Measurements from ENCODE around the gene CDCA5.

Gene CDCA5

DNA sequence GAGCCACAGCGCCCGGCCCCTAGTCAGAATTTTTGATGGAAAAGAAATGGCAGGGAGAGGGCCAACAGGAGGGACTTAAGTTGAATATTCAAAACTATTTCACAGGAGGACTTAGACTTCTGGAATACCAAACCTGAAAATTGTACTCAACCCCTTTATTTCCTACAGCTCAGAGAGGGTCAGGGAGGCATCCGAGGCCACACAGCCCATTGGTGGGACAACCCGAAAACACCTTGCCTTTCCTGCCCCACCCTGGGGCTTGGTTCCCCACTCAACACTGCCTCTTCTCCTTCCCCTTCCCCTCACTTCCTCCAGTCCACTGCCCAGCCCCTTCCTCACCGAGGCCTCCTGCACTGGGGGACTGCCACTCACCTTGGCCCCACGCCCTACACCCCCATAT is 26.8 kb downstream of the CDCA5 start:
- H3K4me2 ChIP-seq (ENCODE audit: insufficient read depth, low read length, poor library complexity, severe bottlenecking), result no peak overlapping the region

DNA sequence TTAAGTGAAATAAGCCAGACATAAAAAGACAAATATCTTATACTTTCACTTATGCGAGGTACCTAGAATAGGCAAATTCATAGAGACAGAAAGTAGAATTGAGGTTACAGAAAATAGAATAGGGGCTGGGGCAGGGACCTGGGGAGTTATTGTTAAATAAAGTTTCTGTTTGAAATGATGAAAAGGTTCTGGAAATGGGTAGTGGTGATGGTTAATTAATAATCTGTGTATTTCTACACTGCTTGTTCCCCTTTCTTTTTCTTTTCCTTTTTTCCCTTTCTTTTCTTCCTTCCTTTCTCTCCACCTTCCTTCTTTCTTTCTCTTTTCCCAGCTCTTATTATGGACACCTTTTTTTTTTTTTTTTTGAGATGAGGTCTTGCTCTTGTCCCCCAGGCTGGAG is 28.3 kb downstream of the CDCA5 start:
- no peak overlapping the region for H3K14ac ChIP-seq (ENCODE audit: low read length)
- no peaks in the 10 kb centered on the region for H3K9me3 ChIP-seq (replicated peaks in 1 of 2; ENCODE audit: control insufficient read depth in 2 of 2, insufficient read depth in 1 of 2, low read depth in 1 of 2, low read length in 2 of 2)
- H3K18ac ChIP-seq (ENCODE audit: low read length), result no peak overlapping the region
- no peaks in the 10 kb centered on the region for H3K4me1 ChIP-seq (ENCODE audit: control insufficient read depth in 2 of 2, insufficient read depth in 1 of 2, low read depth in 1 of 2, low read length in 2 of 2)
- no peak overlapping the region for H2BK15ac ChIP-seq (ENCODE audit: low read length)
- H3K4me2 ChIP-seq (ENCODE audit: insufficient read depth, low read length, poor library complexity, severe bottlenecking), result no peak overlapping the region
- H3K23ac ChIP-seq (ENCODE audit: low read depth, low read length, poor library complexity), result no peak overlapping the region
- H4K8ac ChIP-seq (ENCODE audit: low read depth, low read length), result no peak overlapping the region
- H2BK120ac ChIP-seq (ENCODE audit: low read depth, low read length), result no peak overlapping the region
- no peak overlapping the region for H2BK12ac ChIP-seq (ENCODE audit: low read length)
- H3K9ac ChIP-seq (ENCODE audit: low read depth, low read length, poor library complexity), result no peak overlapping the region
- H3K27me3 ChIP-seq (ENCODE audit: control insufficient read depth in 3 of 3, insufficient read depth in 3 of 3, low read depth in 1 of 3, low read length in 3 of 3), result peaks cover 0 to 22% (median 2%) of the 10 kb centered on the region in 3 experiments
- H2AK5ac ChIP-seq (ENCODE audit: low read depth, low read length), result no peak overlapping the region
- WGBS, 2 donors (ENCODE audit: extremely low coverage in 2 of 2, insufficient read length in 2 of 2, insufficient replicate concordance in 1 of 2), result no CpG with 5 or more reads among the region's 1 CpG
- no peak overlapping the region for H3K4me3 ChIP-seq (ENCODE audit: low read length in 2 of 2)
- no peaks in the 10 kb centered on the region for H3K36me3 ChIP-seq (replicated peaks in 1 of 2; ENCODE audit: control insufficient read depth in 2 of 2, insufficient read depth in 2 of 2, low read length in 2 of 2)
- no peak overlapping the region for H2AFZ ChIP-seq (ENCODE audit: low read length)
- no peak for DNase-seq (ENCODE audit: low spot score)
- H3K79me1 ChIP-seq (ENCODE audit: low read depth, low read length), result peaks cover 3% of the 10 kb centered on the region
- no peak overlapping the region for H4K91ac ChIP-seq (ENCODE audit: low read depth, low read length, poor library complexity)
- H2BK5ac ChIP-seq (ENCODE audit: low read length), result no peak overlapping the region
- no peak overlapping the region for H3K27ac ChIP-seq (replicated peaks; ENCODE audit: low read length)
- H3K4ac ChIP-seq (ENCODE audit: low read length), result no peak overlapping the region

More for the DNA sequence above, 26.8 kb downstream of the CDCA5 start:
- H3K27ac ChIP-seq (replicated peaks; ENCODE audit: low read length), result no peak overlapping the region
- WGBS, 2 donors (ENCODE audit: extremely low coverage in 2 of 2, insufficient read length in 2 of 2, insufficient replicate concordance in 1 of 2), result no CpG with 5 or more reads among the region's 6 CpGs
- no peaks in the 10 kb centered on the region for H3K4me1 ChIP-seq (ENCODE audit: control insufficient read depth in 2 of 2, insufficient read depth in 1 of 2, low read depth in 1 of 2, low read length in 2 of 2)
- DNase-seq (ENCODE audit: low spot score), result no peak
- no peak overlapping the region for H2BK12ac ChIP-seq (ENCODE audit: low read length)
- H3K14ac ChIP-seq (ENCODE audit: low read length), result no peak overlapping the region
- peaks cover 0 to 22% (median 2%) of the 10 kb centered on the region in 3 experiments for H3K27me3 ChIP-seq (ENCODE audit: control insufficient read depth in 3 of 3, insufficient read depth in 3 of 3, low read depth in 1 of 3, low read length in 3 of 3)
- H3K18ac ChIP-seq (ENCODE audit: low read length), result no peak overlapping the region
- H2BK15ac ChIP-seq (ENCODE audit: low read length), result no peak overlapping the region
- H3K79me1 ChIP-seq (ENCODE audit: low read depth, low read length), result peaks cover 3% of the 10 kb centered on the region
- no peak overlapping the region for H3K4me3 ChIP-seq (ENCODE audit: low read length in 2 of 2)
- H2BK120ac ChIP-seq (ENCODE audit: low read depth, low read length), result no peak overlapping the region
- H2BK5ac ChIP-seq (ENCODE audit: low read length), result peak overlapping the region; percentile 66
- no peak overlapping the region for H4K8ac ChIP-seq (ENCODE audit: low read depth, low read length)
- H3K9me3 ChIP-seq (replicated peaks in 1 of 2; ENCODE audit: control insufficient read depth in 2 of 2, insufficient read depth in 1 of 2, low read depth in 1 of 2, low read length in 2 of 2), result no peaks in the 10 kb centered on the region
- H2AK5ac ChIP-seq (ENCODE audit: low read depth, low read length), result peak overlapping the region; percentile 90
- no peak overlapping the region for H4K91ac ChIP-seq (ENCODE audit: low read depth, low read length, poor library complexity)
- H2AFZ ChIP-seq (ENCODE audit: low read length), result no peak overlapping the region
- H3K9ac ChIP-seq (ENCODE audit: low read depth, low read length, poor library complexity), result peak overlapping the region; percentile 77
- H3K36me3 ChIP-seq (replicated peaks in 1 of 2; ENCODE audit: control insufficient read depth in 2 of 2, insufficient read depth in 2 of 2, low read length in 2 of 2), result no peaks in the 10 kb centered on the region
- H3K4ac ChIP-seq (ENCODE audit: low read length), result no peak overlapping the region
- H3K23ac ChIP-seq (ENCODE audit: low read depth, low read length, poor library complexity), result no peak overlapping the region

DNA sequence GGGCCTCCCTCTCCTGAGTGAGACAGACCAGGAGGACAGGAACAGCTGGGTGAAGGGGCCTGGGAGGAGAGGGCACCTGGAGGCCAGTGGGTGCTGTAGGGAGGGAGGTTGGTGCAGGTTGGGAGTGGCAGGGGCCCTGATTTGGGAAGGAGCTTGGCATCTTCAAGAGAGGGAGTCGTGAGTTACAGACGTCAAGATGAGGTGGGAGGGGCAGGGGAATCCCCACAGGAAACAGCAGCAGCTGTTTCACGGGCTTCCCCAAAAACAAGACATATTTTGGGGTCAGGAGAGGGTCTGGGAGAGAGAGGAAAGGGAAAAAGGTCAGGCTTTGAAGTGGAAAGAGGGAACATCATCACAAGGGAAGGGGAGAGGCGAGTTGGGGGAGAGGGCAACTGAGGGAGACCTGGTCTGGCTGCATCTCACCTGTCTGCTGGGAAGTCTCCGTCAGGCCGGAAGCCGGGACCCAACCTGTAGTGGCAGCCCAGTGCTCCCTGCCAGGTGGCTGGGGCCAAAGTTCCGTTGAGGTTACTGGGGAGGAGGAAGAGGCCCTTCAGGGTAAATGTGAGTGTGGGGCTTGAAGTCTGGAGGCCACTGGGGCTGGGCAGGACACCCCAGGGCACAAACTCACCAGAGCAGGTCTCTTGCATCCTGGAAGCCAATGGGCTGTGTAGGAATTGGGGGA is 29.9 kb downstream of the CDCA5 start:
- Histone ChIP-seq H3K9ac (ENCODE audit: low read depth, low read length, poor library complexity) (peak overlapping the region; percentile 4), H3K4me2 (ENCODE audit: insufficient read depth, low read length, poor library complexity, severe bottlenecking) (no peak overlapping the region), H2BK12ac (ENCODE audit: low read length) (no peak overlapping the region), H2AK5ac (ENCODE audit: low read depth, low read length) (peak overlapping the region; percentile 40), H2BK120ac (ENCODE audit: low read depth, low read length) (no peak overlapping the region), H4K91ac (ENCODE audit: low read depth, low read length, poor library complexity) (no peak overlapping the region), H3K4me3 (ENCODE audit: low read length in 2 of 2) (peak overlapping the region in 1 of 2 donors; percentile 12), H3K23ac (ENCODE audit: low read depth, low read length, poor library complexity) (peak overlapping the region; percentile 44), H2AFZ (ENCODE audit: low read length) (no peak overlapping the region), H2BK5ac (ENCODE audit: low read length) (no peak overlapping the region), H3K36me3 (replicated peaks in 1 of 2; ENCODE audit: control insufficient read depth in 2 of 2, insufficient read depth in 2 of 2, low read length in 2 of 2) (no peaks in the 10 kb centered on the region), H4K8ac (ENCODE audit: low read depth, low read length) (no peak overlapping the region), H2BK15ac (ENCODE audit: low read length) (peak overlapping the region; percentile 85), H3K79me1 (ENCODE audit: low read depth, low read length) (peaks cover 3% of the 10 kb centered on the region), H3K14ac (ENCODE audit: low read length) (no peak overlapping the region), H3K18ac (ENCODE audit: low read length) (no peak overlapping the region), H3K4ac (ENCODE audit: low read length) (no peak overlapping the region), H3K27ac (replicated peaks; ENCODE audit: low read length) (no peak overlapping the region), H3K9me3 (replicated peaks in 1 of 2; ENCODE audit: control insufficient read depth in 2 of 2, insufficient read depth in 1 of 2, low read depth in 1 of 2, low read length in 2 of 2) (no peaks in the 10 kb centered on the region), H3K4me1 (ENCODE audit: control insufficient read depth in 2 of 2, insufficient read depth in 1 of 2, low read depth in 1 of 2, low read length in 2 of 2) (no peaks in the 10 kb centered on the region), H3K27me3 (ENCODE audit: control insufficient read depth in 3 of 3, insufficient read depth in 3 of 3, low read depth in 1 of 3, low read length in 3 of 3) (peaks cover 0 to 22% (median 2%) of the 10 kb centered on the region in 3 experiments)
- WGBS, 2 donors (ENCODE audit: extremely low coverage in 2 of 2, insufficient read length in 2 of 2, insufficient replicate concordance in 1 of 2), result no CpG with 5 or more reads among the region's 8 CpGs
- DNase-seq (ENCODE audit: low spot score), result no peak

DNA sequence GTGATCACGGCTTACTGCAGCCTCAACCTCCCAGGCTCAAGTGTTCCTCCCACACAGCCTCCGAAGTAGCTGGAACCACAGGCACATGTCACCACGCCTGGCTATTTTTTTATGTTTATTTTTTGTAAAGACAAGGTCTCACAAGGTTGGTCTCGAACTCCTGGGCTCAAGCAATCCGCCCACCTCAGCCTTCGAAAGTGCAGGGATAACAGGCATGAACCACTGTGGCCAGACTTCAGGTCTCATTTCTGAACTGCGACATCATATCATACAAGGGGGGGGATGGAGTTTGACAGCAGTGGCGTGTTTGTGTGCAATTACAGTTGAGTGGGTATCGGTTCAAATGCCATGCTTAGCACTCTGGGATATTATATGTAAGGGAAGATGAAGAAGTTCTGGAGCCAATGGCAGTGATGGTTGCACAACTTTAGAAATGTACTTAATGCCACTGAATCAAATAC is 32.4 kb downstream of the CDCA5 start:
- no peak overlapping the region for H3K14ac ChIP-seq (ENCODE audit: low read length)
- H3K4me2 ChIP-seq (ENCODE audit: insufficient read depth, low read length, poor library complexity, severe bottlenecking), result no peak overlapping the region
- no peaks in the 10 kb centered on the region for H3K79me1 ChIP-seq (ENCODE audit: low read depth, low read length)
- no peak overlapping the region for H2BK120ac ChIP-seq (ENCODE audit: low read depth, low read length)
- no peak overlapping the region for H4K8ac ChIP-seq (ENCODE audit: low read depth, low read length)
- no peak overlapping the region for H3K27ac ChIP-seq (replicated peaks; ENCODE audit: low read length)
- no peak overlapping the region for H2BK5ac ChIP-seq (ENCODE audit: low read length)
- H2BK15ac ChIP-seq (ENCODE audit: low read length), result no peak overlapping the region
- peaks cover 0 to 1% of the 10 kb centered on the region in 2 donors for H3K4me1 ChIP-seq (ENCODE audit: control insufficient read depth in 2 of 2, insufficient read depth in 1 of 2, low read depth in 1 of 2, low read length in 2 of 2)
- no peak overlapping the region for H3K4ac ChIP-seq (ENCODE audit: low read length)
- H3K23ac ChIP-seq (ENCODE audit: low read depth, low read length, poor library complexity), result no peak overlapping the region
- peaks cover 0 to 19% (median 5%) of the 10 kb centered on the region in 3 experiments for H3K27me3 ChIP-seq (ENCODE audit: control insufficient read depth in 3 of 3, insufficient read depth in 3 of 3, low read depth in 1 of 3, low read length in 3 of 3)
- peaks cover under 1 to 2% of the 10 kb centered on the region in 2 donors for H3K36me3 ChIP-seq (replicated peaks in 1 of 2; ENCODE audit: control insufficient read depth in 2 of 2, insufficient read depth in 2 of 2, low read length in 2 of 2)
- no peak overlapping the region for H3K9ac ChIP-seq (ENCODE audit: low read depth, low read length, poor library complexity)
- no peak overlapping the region for H3K18ac ChIP-seq (ENCODE audit: low read length)
- H3K4me3 ChIP-seq (ENCODE audit: low read length in 2 of 2), result peak overlapping the region in 1 of 2 donors; percentile 67
- H4K91ac ChIP-seq (ENCODE audit: low read depth, low read length, poor library complexity), result no peak overlapping the region
- H2AK5ac ChIP-seq (ENCODE audit: low read depth, low read length), result no peak overlapping the region
- no peak for DNase-seq (ENCODE audit: low spot score)
- H2BK12ac ChIP-seq (ENCODE audit: low read length), result no peak overlapping the region
- H2AFZ ChIP-seq (ENCODE audit: low read length), result no peak overlapping the region
- WGBS, 2 donors (ENCODE audit: extremely low coverage in 2 of 2, insufficient read length in 2 of 2, insufficient replicate concordance in 1 of 2), result no CpG with 5 or more reads among the region's 9 CpGs
- H3K9me3 ChIP-seq (replicated peaks in 1 of 2; ENCODE audit: control insufficient read depth in 2 of 2, insufficient read depth in 1 of 2, low read depth in 1 of 2, low read length in 2 of 2), result no peaks in the 10 kb centered on the region

Data from neuronal stem cell (in vitro differentiated cells).